Activated CD4-positive, alpha-beta T cell treated with anti-CD3 and anti-CD28 coated beads for 36 hours (primary cell): Measurements from ENCODE around the gene BHLHE41. TPM values are rescaled to one million over a fixed set of nuclear protein-coding genes. Genes with fewer than 3 reads are reported as not detected.

Experiments used
- ATAC-seq: fragments of 200-7000 bp; cut with Tn5 transposase; one replicate; pipeline ENCODE4 v1.10.0; 2021; ENCODE audit warnings: mild to moderate bottlenecking, moderate library complexity
- CTCF ChIA-PET: fragments of 350-600 bp; sonication (Branson Sonifier 250); formaldehyde crosslinking; loops from one replicate; lab custom pipeline; 2021; ENCODE audit warnings: antibody characterized with exemption; lab: Charles Lee
- POLR2A ChIA-PET: fragments of 350-600 bp; sonication (Branson Sonifier 250); formaldehyde crosslinking; loops from one replicate; lab custom pipeline; 2021; ENCODE audit warnings: antibody characterized with exemption, inconsistent platforms; lab: Charles Lee
- DNase-seq: peaks from one replicate; pipeline ENCODE4 v3.0.0-alpha.2; 2020
- H3K27ac Mint-ChIP-seq: one replicate; pipeline ENCODE4 v1.8.0; 2021; ENCODE audit warnings: mixed read lengths
- H3K27me3 Mint-ChIP-seq: one replicate; pipeline ENCODE4 v1.8.0; 2021; ENCODE audit warnings: mixed read lengths
- H3K36me3 Mint-ChIP-seq: one replicate; pipeline ENCODE4 v1.8.0; 2021; ENCODE audit warnings: low read depth, mixed read lengths
- H3K4me1 Mint-ChIP-seq: one replicate; pipeline ENCODE4 v1.8.0; 2021; ENCODE audit warnings: mixed read lengths
- H3K4me3 Mint-ChIP-seq: one replicate; pipeline ENCODE4 v1.8.0; 2021; ENCODE audit warnings: mild to moderate bottlenecking, moderate library complexity, mixed read lengths
- H3K9me3 Mint-ChIP-seq: one replicate; pipeline ENCODE4 v1.8.0; 2021; ENCODE audit warnings: low read depth, mixed read lengths
- intact Hi-C, 2 experiments: fragments of 100-400 bp; cut with DNase I in 1 of 2; cut with micrococcal nuclease in 1 of 2; formaldehyde crosslinking; loops; one replicate each; pipeline versions ENCODE4 v1.14.2 to v1.15.1; 2022 to 2024; cut with DNase I, micrococcal nuclease
- total RNA-seq, 2 experiments: library from RNA; stranded (reverse); gene quantifications; one replicate each; pipeline ENCODE4 v1.2.3, GENCODE V29; 2021

BHLHE41 gene
- total RNA-seq, 2 experiments from 2014 or later = not detected

DNA sequence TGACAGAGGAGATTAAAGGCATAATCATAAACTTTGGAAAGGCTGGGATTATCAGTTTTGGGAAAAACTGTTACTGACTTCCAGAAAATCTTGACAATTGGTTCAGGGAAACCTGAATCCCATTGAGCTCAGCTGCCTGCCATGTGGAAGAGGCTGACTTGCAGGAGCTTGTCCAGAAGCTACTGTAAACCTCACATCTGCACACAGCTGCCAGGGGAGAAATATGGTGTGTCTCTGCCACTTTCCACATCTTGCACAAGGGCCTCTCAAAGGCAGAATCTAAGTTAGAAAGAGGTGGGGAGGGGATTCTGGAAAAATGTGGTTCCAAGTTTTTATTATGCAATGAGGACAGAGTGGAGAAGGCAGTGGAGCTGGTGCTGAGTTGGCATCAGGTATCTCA, 8.7 kb upstream of the BHLHE41 start:
- Mint-ChIP-seq H3K27me3 (peaks cover 45% of the 10 kb centered on the region), H3K36me3 (no peaks in the 10 kb centered on the region), H3K4me1 (no peaks in the 10 kb centered on the region), H3K27ac (no peak overlapping the region), H3K9me3 (no peaks in the 10 kb centered on the region), H3K4me3 (no peak overlapping the region)
- no peak for DNase-seq
- ATAC-seq = no peak
- ChIA-PET POLR2A (no interaction called here), CTCF (interaction anchor here (0.8 to 1.6 kb wide), 2 partner anchors 10 to 11 kb away, joined by 3 read pairs; no protein-coding TSS in a partner anchor)
- intact Hi-C loops = no loop called here

- H3K4me1 Mint-ChIP-seq = no peaks in the 10 kb centered on the region
- DNase-seq (no peak), ATAC-seq (no peak)
- H3K36me3 Mint-ChIP-seq = no peaks in the 10 kb centered on the region
- intact Hi-C loops = no loop called here
- no peak overlapping the region for H3K27ac Mint-ChIP-seq
- CTCF ChIA-PET = interaction anchor here (1.3 to 1.6 kb wide), 2 partner anchors 10 to 18 kb away, joined by 3 read pairs; no protein-coding TSS in a partner anchor
- no peaks in the 10 kb centered on the region for H3K9me3 Mint-ChIP-seq
- POLR2A ChIA-PET = no interaction called here
- H3K27me3 Mint-ChIP-seq = peaks cover 50% of the 10 kb centered on the region
- no peak overlapping the region for H3K4me3 Mint-ChIP-seq
Observed at GRCh38 chr12:26132866-26133265, 8.0 kb upstream of the BHLHE41 start.

GRCh38 chr12:26131936-26132335, 7.1 kb upstream of the BHLHE41 start:
- no peak overlapping the region for H3K27ac Mint-ChIP-seq
- intact Hi-C loops = no loop called here
- peaks cover 60% of the 10 kb centered on the region for H3K27me3 Mint-ChIP-seq
- no peak overlapping the region for H3K4me3 Mint-ChIP-seq
- ChIA-PET POLR2A (interaction anchor here (0.6 kb wide), 1 partner anchor 467 kb away, joined by 3 read pairs; no protein-coding TSS in a partner anchor), CTCF (interaction anchor here (0.7 to 1.3 kb wide), 3 partner anchors 19 to 414 kb away, joined by 3 read pairs; no protein-coding TSS in a partner anchor)
- no peaks in the 10 kb centered on the region for H3K36me3 Mint-ChIP-seq
- ATAC-seq (no peak), DNase-seq (no peak)
- H3K4me1 Mint-ChIP-seq = peaks cover under 1% of the 10 kb centered on the region
- H3K9me3 Mint-ChIP-seq = no peaks in the 10 kb centered on the region

DNA sequence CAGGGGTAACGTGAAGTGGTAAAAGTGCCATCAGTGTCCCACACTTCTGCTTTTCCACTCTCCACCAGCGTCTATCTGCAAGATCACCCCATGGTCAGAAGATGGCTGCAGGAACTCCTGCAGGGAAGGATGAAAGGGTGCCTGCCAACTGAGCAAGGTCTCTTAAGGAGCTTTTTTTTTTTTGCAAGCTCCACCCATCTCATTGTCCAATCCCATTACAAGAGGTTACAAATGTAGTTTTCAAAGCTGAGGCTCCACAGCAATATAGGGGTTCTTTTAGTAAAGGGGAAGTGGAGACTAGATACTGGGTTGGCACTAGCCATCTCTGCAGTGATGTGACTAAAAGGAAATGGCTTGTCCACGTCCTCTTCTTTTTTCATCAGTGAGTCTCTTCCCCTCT, 5.9 kb upstream of the BHLHE41 start:
- CTCF ChIA-PET = no interaction called here
- DNase-seq (no peak), ATAC-seq (no peak)
- Mint-ChIP-seq H3K27me3 (peaks cover 66% of the 10 kb centered on the region), H3K9me3 (no peaks in the 10 kb centered on the region), H3K4me1 (peaks cover 2% of the 10 kb centered on the region), H3K36me3 (no peaks in the 10 kb centered on the region), H3K27ac (no peak overlapping the region), H3K4me3 (no peak overlapping the region)
- POLR2A ChIA-PET = no interaction called here
- intact Hi-C loops = no loop called here

GRCh38 chr12:26128168-26128567, 3.3 kb upstream of the BHLHE41 start:
- Mint-ChIP-seq H3K4me1 (peaks cover 19% of the 10 kb centered on the region), H3K4me3 (no peak overlapping the region), H3K9me3 (no peaks in the 10 kb centered on the region), H3K27me3 (peaks cover 74% of the 10 kb centered on the region), H3K27ac (no peak overlapping the region), H3K36me3 (no peaks in the 10 kb centered on the region)
- POLR2A ChIA-PET = no interaction called here
- CTCF ChIA-PET = interaction anchor here (0.6 to 2.0 kb wide), 3 partner anchors 9 to 370 kb away, joined by 3 to 11 read pairs (median 3); no protein-coding TSS in a partner anchor
- intact Hi-C loops = loop anchor here (10.0 kb wide), 2 partner anchors 97 to 757 kb away; no protein-coding TSS in a partner anchor
- DNase-seq (no peak), ATAC-seq (no peak)

GRCh38 chr12:26127404-26127803, 2.6 kb upstream of the BHLHE41 start:
- H3K27me3 Mint-ChIP-seq = peaks cover 70% of the 10 kb centered on the region
- no peak overlapping the region for H3K27ac Mint-ChIP-seq
- DNase-seq = no peak
- H3K4me3 Mint-ChIP-seq = no peak overlapping the region
- intact Hi-C loops = loop anchor here (10.0 kb wide), 2 partner anchors 97 to 757 kb away; no protein-coding TSS in a partner anchor
- CTCF ChIA-PET = interaction anchor here (0.6 to 2.0 kb wide), 2 partner anchors 9 to 93 kb away, joined by 3 to 11 read pairs; no protein-coding TSS in a partner anchor
- peaks cover 23% of the 10 kb centered on the region for H3K4me1 Mint-ChIP-seq
- POLR2A ChIA-PET = no interaction called here
- no peak for ATAC-seq
- H3K36me3 Mint-ChIP-seq = no peaks in the 10 kb centered on the region
- no peaks in the 10 kb centered on the region for H3K9me3 Mint-ChIP-seq

DNA sequence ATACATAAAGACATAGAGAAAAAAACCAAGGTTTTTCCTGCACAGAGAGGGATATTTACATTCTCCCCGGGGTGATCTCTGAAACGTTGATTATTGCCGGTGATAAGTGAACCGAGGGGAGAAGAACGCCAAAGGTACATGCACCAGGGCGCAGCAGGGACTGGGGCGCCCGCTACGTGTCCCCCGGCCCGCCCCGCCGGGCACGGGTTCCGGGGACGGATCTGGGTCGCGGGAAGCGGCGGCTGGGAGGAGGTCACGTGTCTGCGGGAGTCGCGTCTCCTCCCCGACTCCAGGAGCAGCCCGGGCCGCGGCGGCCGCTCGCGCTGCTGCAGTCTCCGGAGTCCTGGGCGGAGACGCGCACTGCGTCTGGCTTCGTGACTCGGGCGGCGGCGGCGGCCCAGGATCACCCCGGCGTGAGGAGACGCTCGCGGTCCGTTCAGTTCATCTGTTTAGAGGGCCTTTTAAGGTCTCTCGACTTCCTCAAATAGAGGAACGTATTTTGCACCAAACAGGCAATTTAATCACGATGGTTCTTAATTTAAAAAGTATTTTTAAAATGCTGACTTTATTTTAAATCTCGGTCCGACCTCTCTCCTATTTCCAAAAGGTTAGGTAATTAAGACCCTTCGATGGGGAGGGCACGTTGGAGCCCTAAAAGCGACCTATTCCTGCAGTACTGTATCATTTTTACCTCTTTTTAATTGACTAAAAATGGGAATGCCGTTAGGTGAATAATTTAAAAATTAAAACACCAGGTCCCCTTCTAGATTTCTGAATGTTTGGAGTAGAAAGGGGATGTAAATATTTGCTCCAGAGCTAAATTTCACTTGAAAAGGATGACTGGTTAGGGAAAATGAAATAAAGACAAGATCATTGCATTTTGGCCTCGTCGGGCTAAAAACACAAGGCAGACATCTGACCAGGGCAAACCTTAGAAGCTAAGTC, 1.8 kb upstream of the BHLHE41 start:
- H3K27ac Mint-ChIP-seq = no peak overlapping the region
- no peaks in the 10 kb centered on the region for H3K9me3 Mint-ChIP-seq
- CTCF ChIA-PET = interaction anchor here (0.6 to 2.0 kb wide), 2 partner anchors 8 to 94 kb away, joined by 3 to 11 read pairs; no protein-coding TSS in a partner anchor
- H3K4me1 Mint-ChIP-seq = peaks cover 26% of the 10 kb centered on the region
- no peaks in the 10 kb centered on the region for H3K36me3 Mint-ChIP-seq
- H3K4me3 Mint-ChIP-seq = peak overlapping the region; percentile 77
- ATAC-seq (peak; percentile 55), DNase-seq (peak; percentile 70)
- H3K27me3 Mint-ChIP-seq = peaks cover 72% of the 10 kb centered on the region
- POLR2A ChIA-PET = no interaction called here
- intact Hi-C loops = loop anchor here (1.0 to 10.0 kb wide), 3 partner anchors 12 to 758 kb away; no protein-coding TSS in a partner anchor

DNA sequence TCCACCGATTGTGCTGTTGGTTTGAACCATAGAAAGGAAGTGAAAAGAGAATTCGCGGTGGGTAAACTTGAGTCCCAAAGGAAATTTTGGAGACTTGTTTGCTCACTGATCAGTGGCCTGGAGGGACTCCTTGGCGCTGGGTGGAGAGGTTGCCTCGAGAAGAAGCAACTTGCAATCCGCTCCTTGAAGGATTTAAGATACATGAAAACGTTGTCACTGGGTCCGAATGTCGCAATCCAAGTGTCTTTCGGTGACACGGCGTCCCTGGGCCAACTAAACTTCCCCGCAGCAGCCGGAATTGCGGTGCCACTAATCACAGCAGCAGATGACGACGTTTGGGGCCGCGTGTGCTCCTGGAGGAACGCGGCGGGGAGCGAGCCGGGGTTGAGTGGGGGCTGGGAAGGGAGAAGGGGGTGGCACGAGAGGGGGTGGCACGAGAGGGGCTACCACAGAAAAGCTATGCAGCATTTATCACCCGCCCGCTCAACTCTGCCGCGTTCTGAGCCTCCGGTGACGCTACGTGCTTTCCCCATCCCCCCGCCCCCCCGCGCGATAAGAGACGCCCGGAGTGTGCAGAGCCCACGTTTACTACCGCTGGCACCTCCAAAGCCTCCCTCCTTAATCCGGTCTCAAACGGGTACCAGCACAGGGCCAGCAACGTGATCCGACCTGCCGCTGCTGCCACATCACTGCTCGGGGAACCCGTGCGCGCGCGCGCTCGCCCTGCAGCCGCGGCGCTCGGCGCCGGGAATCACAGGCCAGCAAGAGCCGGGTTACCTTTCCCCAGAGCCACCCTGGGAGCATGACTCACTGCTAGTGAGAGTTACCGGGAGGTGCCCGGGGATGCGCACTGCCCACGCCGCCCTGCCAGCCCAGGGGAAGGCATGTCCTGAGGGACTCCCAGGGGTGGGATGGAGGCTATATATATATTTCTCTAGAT, 833 bp upstream of the BHLHE41 start:
- no peaks in the 10 kb centered on the region for H3K9me3 Mint-ChIP-seq
- H3K36me3 Mint-ChIP-seq = no peaks in the 10 kb centered on the region
- H3K27me3 Mint-ChIP-seq = peaks cover 74% of the 10 kb centered on the region
- H3K4me3 Mint-ChIP-seq = peak overlapping the region; percentile 77
- peaks cover 29% of the 10 kb centered on the region for H3K4me1 Mint-ChIP-seq
- DNase-seq (peak; percentile 73), ATAC-seq (peak; percentile 61)
- ChIA-PET CTCF (interaction anchor here (0.7 to 2.4 kb wide), 2 partner anchors 10 to 162 kb away, joined by 3 to 5 read pairs; no protein-coding TSS in a partner anchor), POLR2A (no interaction called here)
- peak overlapping the region; percentile 42 for H3K27ac Mint-ChIP-seq
- intact Hi-C loops = loop anchor here (1.0 to 10.0 kb wide), 4 partner anchors 11 to 759 kb away; partner anchors contain the start of gene SSPN (in 1 of the 2)

DNA sequence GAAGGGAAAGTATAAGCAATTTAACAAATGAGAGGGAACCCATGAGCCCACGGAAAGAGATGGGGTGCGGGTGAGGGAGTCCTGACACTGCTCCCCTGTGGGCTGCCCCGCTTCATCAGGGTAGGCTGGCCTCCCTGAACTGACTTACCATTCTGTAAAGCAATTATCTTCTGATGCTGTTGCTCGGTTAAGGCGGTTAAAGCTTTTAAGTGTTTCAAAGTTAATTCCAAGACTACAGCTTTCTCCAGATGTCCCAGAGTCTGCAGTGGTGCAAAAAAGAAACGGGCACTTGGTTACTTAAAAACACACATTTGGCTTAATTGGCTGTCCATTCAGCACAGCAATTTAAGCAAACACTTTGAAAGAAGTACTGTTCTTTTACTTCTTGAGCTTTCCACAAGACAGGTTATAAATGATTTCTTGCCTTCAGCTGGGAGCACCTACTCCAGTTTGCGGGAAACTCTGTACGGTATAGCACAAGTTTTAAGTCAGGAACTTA, 1.3 kb downstream of the BHLHE41 start:
- ATAC-seq (no peak), DNase-seq (no peak)
- no peaks in the 10 kb centered on the region for H3K9me3 Mint-ChIP-seq
- no peak overlapping the region for H3K27ac Mint-ChIP-seq
- peaks cover 29% of the 10 kb centered on the region for H3K4me1 Mint-ChIP-seq
- H3K4me3 Mint-ChIP-seq = peak overlapping the region; percentile 66
- ChIA-PET CTCF (interaction anchor here (0.7 to 2.4 kb wide), 6 partner anchors 7 to 578 kb away, joined by 3 to 5 read pairs (median 3); no protein-coding TSS in a partner anchor), POLR2A (no interaction called here)
- H3K27me3 Mint-ChIP-seq = peaks cover 73% of the 10 kb centered on the region
- intact Hi-C loops = loop anchor here (2.0 to 10.0 kb wide), 5 partner anchors 101 to 889 kb away; partner anchors contain the start of gene TM7SF3 (in 1 of the 2)
- H3K36me3 Mint-ChIP-seq = no peaks in the 10 kb centered on the region

- peak overlapping the region; percentile 66 for H3K4me3 Mint-ChIP-seq
- POLR2A ChIA-PET = no interaction called here
- peak; percentile 66 for DNase-seq
- intact Hi-C loops = loop anchor here (1.0 to 10.0 kb wide), 6 partner anchors 9 to 889 kb away; partner anchors contain the start of gene TM7SF3 (in 1 of the 2)
- H3K27me3 Mint-ChIP-seq = peaks cover 70% of the 10 kb centered on the region
- H3K27ac Mint-ChIP-seq = no peak overlapping the region
- no peaks in the 10 kb centered on the region for H3K36me3 Mint-ChIP-seq
- H3K9me3 Mint-ChIP-seq = no peaks in the 10 kb centered on the region
- H3K4me1 Mint-ChIP-seq = peaks cover 29% of the 10 kb centered on the region
- peak; percentile 35 for ATAC-seq
- CTCF ChIA-PET = interaction anchor here (0.7 to 2.4 kb wide), 8 partner anchors 7 to 579 kb away, joined by 3 to 8 read pairs (median 4); no protein-coding TSS in a partner anchor
Observed at GRCh38 chr12:26122681-26123481, 2.0 kb downstream of the BHLHE41 start.
